Heart right ventricle (tissue), 16 donors: ENCODE results near the gene RPL3. TPM values are rescaled to one million over a fixed set of nuclear protein-coding genes. Genes with fewer than 3 reads are reported as not detected.

ENCODE experiments used
- ATAC-seq, 8 donors: fragments of 200-7000 bp; cut with Tn5 transposase; one replicate each; pipeline ENCODE4 v1.9.1; 2020; ENCODE audit warnings: mild to moderate bottlenecking in 8 of 8, moderate library complexity in 8 of 8, moderate number of reproducible peaks in 1 of 8
- DNase-seq, 2 donors: peaks; one replicate each; pipeline ENCODE4 v3.0.0-alpha.2; 2020
- H3K27ac ChIP-seq, 10 donors: fragments of 200-600 bp; sonication (generic) in 2 of 10; one replicate each; pipeline versions ENCODE4 v1.5.0 to v1.8.0; 2020 to 2022; ENCODE audit warnings: mild to moderate bottlenecking in 3 of 10
- H3K27me3 ChIP-seq, 7 donors: fragments of 200-600 bp; one replicate each; pipeline ENCODE4 v1.8.0; 2021 to 2022; ENCODE audit warnings: mild to moderate bottlenecking in 2 of 7
- H3K36me3 ChIP-seq, 9 donors: fragments of 200-600 bp; sonication (generic) in 1 of 9; one replicate each; pipeline versions ENCODE4 v1.5.0 to v1.8.0; 2020 to 2022; ENCODE audit warnings: mild to moderate bottlenecking in 2 of 9
- H3K4me1 ChIP-seq, 9 donors: fragments of 200-600 bp; sonication (generic) in 1 of 9; one replicate each; pipeline versions ENCODE4 v1.5.0 to v1.8.0; 2020 to 2022; ENCODE audit warnings: mild to moderate bottlenecking in 4 of 9
- H3K4me3 ChIP-seq, 10 donors: fragments of 200-600 bp; sonication (generic) in 2 of 10; one replicate each; pipeline versions ENCODE4 v1.5.0 to v1.8.0; 2020 to 2022; ENCODE audit warnings: mild to moderate bottlenecking in 7 of 10, moderate library complexity in 2 of 10
- H3K9me3 ChIP-seq, 11 donors: fragments of 200-600 bp in 10 of 11; sonication (generic) in 2 of 11; one replicate each; pipeline versions ENCODE4 v1.5.0 to v1.8.0; 2013 to 2022; ENCODE audit warnings: mild to moderate bottlenecking in 2 of 11, control low read depth in 1 of 11, moderate library complexity in 1 of 11
- WGBS, 2 donors: extraction: QIAGEN DNeasy Blood & Tissue Kit; methylation state at CpG; one replicate each; pipeline ENCODE4 v1.1.7; 2013; ENCODE audit warnings: inconsistent platforms in 1 of 2; 5-methylcytosine and 5-hydroxymethylcytosine counted together
- intact Hi-C, 10 donors: fragments of 100-400 bp; cut with DNase I; formaldehyde crosslinking; loops; one replicate each; pipeline versions ENCODE4 v1.11.1 to v1.14.2; 2022
- polyA plus RNA-seq, 2 donors: library from polyadenylated mRNA; stranded (reverse); fragments of 200-250 nt; gene quantifications; one replicate each; pipeline ENCODE4 v1.2.3, GENCODE V29; 2013
- total RNA-seq, 10 donors: library from RNA; stranded (reverse); fragmentation: NEBNext Ultra II Directional in 3 of 10; extraction: Animal tissue kit (Norgen Biotek cat#: 25700) in 3 of 10; gene quantifications; one replicate each; pipeline versions ENCODE4 v1.2.1 to v1.2.4, GENCODE V29; 2021 to 2023
- TF ChIP-seq, protein P1 (sequence below), 9 donors: fragments of 200-600 bp; sonication (generic) in 2 of 9; IDR thresholded peaks; one replicate each; pipeline versions ENCODE4 v1.5.0 to v1.8.0; 2021 to 2022; ENCODE audit warnings: antibody characterized with exemption in 9 of 9, mild to moderate bottlenecking in 5 of 9, moderate library complexity in 1 of 9
- donor health status: Arrhythmogenic right ventricular cardiomyopathy.
- donor health status: ischemic (EF 13 %, LVEDD 7.1; RV severe dilation, severe dysfunction).
- donor health status: healthy with polysubstance abuse.
- donor health status: DM: no; HTN: yes; CAD: no.
- donor health status: DM: no; HTN: no; CAD: no.
- donor health status: ischemic (EF 25% LVEDD 6.9; RV normal size, moderate dysfunction).
- donor health status: ischemic (EF 25% LVEDD 5.7; RV mildly dilated, moderate dysfunction).
- donor health status: healthy.
- donor health status: DM: yes; HTN: yes; CAD: no.
- donor health status: Ischemic cardiomyopathy.
- donor health status: ischemic (EF 35%, LVEDD 5.7; RV mildly dilated, moderate dysfunction).
- donor health status: nonischemic (EF 11% LVEDD 7.7; RV severe dilation, severe dysfunction).
- donor health status: DM: yes; HTN: yes; CAD: no.
- donor health status: PGD.
- donor health status: ischemic (EF 29% LVEDD 5.4; RV normal size, mild dysfunction).
- donor health status: nonischemic (EF 23%, LVEDD 6.1; RV moderate dilation, normal function).

Gene RPL3
- total and polyA plus RNA-seq, 12 donors, result 215 to 1,621 (median 332) TPM

- TF ChIP-seq, protein P1, sequence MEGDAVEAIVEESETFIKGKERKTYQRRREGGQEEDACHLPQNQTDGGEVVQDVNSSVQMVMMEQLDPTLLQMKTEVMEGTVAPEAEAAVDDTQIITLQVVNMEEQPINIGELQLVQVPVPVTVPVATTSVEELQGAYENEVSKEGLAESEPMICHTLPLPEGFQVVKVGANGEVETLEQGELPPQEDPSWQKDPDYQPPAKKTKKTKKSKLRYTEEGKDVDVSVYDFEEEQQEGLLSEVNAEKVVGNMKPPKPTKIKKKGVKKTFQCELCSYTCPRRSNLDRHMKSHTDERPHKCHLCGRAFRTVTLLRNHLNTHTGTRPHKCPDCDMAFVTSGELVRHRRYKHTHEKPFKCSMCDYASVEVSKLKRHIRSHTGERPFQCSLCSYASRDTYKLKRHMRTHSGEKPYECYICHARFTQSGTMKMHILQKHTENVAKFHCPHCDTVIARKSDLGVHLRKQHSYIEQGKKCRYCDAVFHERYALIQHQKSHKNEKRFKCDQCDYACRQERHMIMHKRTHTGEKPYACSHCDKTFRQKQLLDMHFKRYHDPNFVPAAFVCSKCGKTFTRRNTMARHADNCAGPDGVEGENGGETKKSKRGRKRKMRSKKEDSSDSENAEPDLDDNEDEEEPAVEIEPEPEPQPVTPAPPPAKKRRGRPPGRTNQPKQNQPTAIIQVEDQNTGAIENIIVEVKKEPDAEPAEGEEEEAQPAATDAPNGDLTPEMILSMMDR (IDR thresholded peaks at IDR 0.05), result no peak
- intact Hi-C loops, result no loop called here
- peak in 6 of 8 donors; percentile 8 to 32 (median 14) for ATAC-seq
- peak overlapping the region; percentile 60 to 96 (median 72) for H3K4me3 ChIP-seq
- H3K36me3 ChIP-seq, result no peaks in the 10 kb centered on the region
- peaks cover 0 to 14% (median 0%) of the 10 kb centered on the region in 7 donors for H3K27me3 ChIP-seq
- DNase-seq, result no peak
- peak overlapping the region in 9 of 10 donors; percentile 63 to 88 (median 77) for H3K27ac ChIP-seq
- 66 to 73% methylated on average over 14 of the region's 14 CpGs for WGBS, 2 donors
- peaks cover 0 to 32% (median 19%) of the 10 kb centered on the region in 9 donors for H3K4me1 ChIP-seq
- no peaks in the 10 kb centered on the region for H3K9me3 ChIP-seq
Measured at GRCh38 chr22:39350757-39351688, 31.6 kb upstream of the RPL3 start.

- no peaks in the 10 kb centered on the region for H3K9me3 ChIP-seq
- intact Hi-C loops, result loop anchor here in 4 of 10 donors (5.0 to 10.0 kb wide), 3 partner anchors 175 to 695 kb away; partner anchors contain the start of genes ATF4 (in 3 of the 4) and RPS19BP1 (in 1 of the 4)
- H3K4me3 ChIP-seq, result peak within 1 kb of the TSS; percentile 60 to 96 (median 72)
- H3K4me1 ChIP-seq, result peaks cover 0 to 32% (median 19%) of the 10 kb centered on the region in 9 donors
- no peaks in the 10 kb centered on the region for H3K36me3 ChIP-seq
- peaks cover 0 to 14% (median 0%) of the 10 kb centered on the region in 7 donors for H3K27me3 ChIP-seq
- ATAC-seq (peak; percentile 16 to 54 (median 42)), DNase-seq (peak; percentile 22 to 34)
- peak within 1 kb of the TSS; percentile 19 to 88 (median 76) for H3K27ac ChIP-seq
- TF ChIP-seq, protein P1 (IDR thresholded peaks at IDR 0.05), result no peak
- WGBS, 2 donors, result 1% methylated on average over 64 to 84 of the region's 87 CpGs
Measured at GRCh38 chr22:39349967-39350726, 30.7 kb upstream of the RPL3 start, which contains the start of gene SYNGR1. Gene SYNGR1, plus strand, starts transcription at chr22:39349991. Its CDS starts 20 bp downstream, at chr22:39350011.

- H3K4me3 ChIP-seq, result peak overlapping the region; percentile 60 to 96 (median 72)
- WGBS, 2 donors, result 1% methylated on average over 19 to 57 of the region's 57 CpGs
- DNase-seq (peak; percentile 30 to 53), ATAC-seq (peak; percentile 54 to 79 (median 73))
- H3K9me3 ChIP-seq, result no peaks in the 10 kb centered on the region
- H3K4me1 ChIP-seq, result peaks cover 0 to 32% (median 19%) of the 10 kb centered on the region in 9 donors
- H3K27ac ChIP-seq, result peak overlapping the region in 8 of 10 donors; percentile 56 to 88 (median 74)
- peaks cover 0 to 14% (median 0%) of the 10 kb centered on the region in 7 donors for H3K27me3 ChIP-seq
- H3K36me3 ChIP-seq, result no peaks in the 10 kb centered on the region
- TF ChIP-seq, protein P1 (IDR thresholded peaks at IDR 0.05), result no peak
- intact Hi-C loops, result loop anchor here in 4 of 10 donors (5.0 to 10.0 kb wide), 3 partner anchors 175 to 695 kb away; partner anchors contain the start of genes ATF4 (in 3 of the 4) and RPS19BP1 (in 1 of the 4)
Measured at GRCh38 chr22:39349506-39349966, 30.1 kb upstream of the RPL3 start.
